Measurements from ENCODE around the gene LPO.

- TF ChIP-seq POLR2AphosphoS5 (IDR thresholded peaks at IDR 0.05; ENCODE audit: borderline replicate concordance, low read depth, low read length) = no peak
- TF ChIP-seq EZH2 (IDR thresholded peaks at IDR 0.05) = no peak
- TF ChIP-seq FOXP2 (optimal IDR thresholded peaks at IDR 0.05; ENCODE audit: control extremely low read depth, extremely low read length, insufficient read depth) = no peak
Observed at GRCh38 chr17:58271216-58271931, 33.0 kb downstream of the LPO start.

Measured in SK-N-MC (cell line).